Liver (tissue), 9 donors: ENCODE measurements around the gene TIMM22. TPM values are rescaled to one million over a fixed set of nuclear protein-coding genes. Genes with fewer than 3 reads are reported as not detected.

Source experiments
- DNase-seq: peaks from one replicate; pipeline ENCODE4 v3.0.0-alpha.2; 2017; ENCODE audit warnings: low spot score
- H3K27ac ChIP-seq, 2 donors: one replicate each; pipeline ENCODE4 v1.7.0; 2013; ENCODE audit warnings: inconsistent platforms in 2 of 2, low read length in 2 of 2, control low read depth in 1 of 2, low read depth in 1 of 2, mild to moderate bottlenecking in 1 of 2
- H3K27me3 ChIP-seq, 4 donors: one replicate each; pipeline versions ENCODE4 v1.6.1 to v1.7.0; 2013; ENCODE audit warnings: low read length in 3 of 4, inconsistent platforms in 1 of 4, mild to moderate bottlenecking in 1 of 4, moderate library complexity in 1 of 4; ENCODE audit not compliant: control insufficient read depth in 4 of 4, insufficient read depth in 4 of 4
- H3K36me3 ChIP-seq, 4 donors: one replicate each; pipeline versions ENCODE4 v1.6.1 to v1.7.0; 2013; ENCODE audit warnings: low read length in 3 of 4, mild to moderate bottlenecking in 3 of 4, low read depth in 1 of 4, moderate library complexity in 1 of 4; ENCODE audit not compliant: control insufficient read depth in 4 of 4, insufficient read depth in 3 of 4
- H3K4me1 ChIP-seq, 4 donors: one replicate each; pipeline versions ENCODE4 v1.6.1 to v1.7.0; 2013; ENCODE audit warnings: low read length in 3 of 4, mild to moderate bottlenecking in 3 of 4, moderate library complexity in 1 of 4; ENCODE audit not compliant: control insufficient read depth in 4 of 4, insufficient read depth in 4 of 4
- H3K4me3 ChIP-seq, 3 donors: one replicate each; pipeline versions ENCODE4 v1.6.1 to v1.7.0; 2013; ENCODE audit warnings: low read length in 3 of 3, control low read depth in 1 of 3, low read depth in 1 of 3, mild to moderate bottlenecking in 1 of 3
- H3K9ac ChIP-seq, 2 donors: one replicate each; pipeline ENCODE4 v1.7.0; 2013; ENCODE audit warnings: low read length in 2 of 2, mild to moderate bottlenecking in 2 of 2, moderate library complexity in 2 of 2, control low read depth in 1 of 2, low read depth in 1 of 2
- H3K9me3 ChIP-seq, 4 donors: one replicate each; pipeline versions ENCODE4 v1.6.1 to v1.7.0; 2013; ENCODE audit warnings: low read length in 3 of 4; ENCODE audit not compliant: control insufficient read depth in 4 of 4
- ATF3 ChIP-seq: IDR thresholded peaks from 2 replicates; pipeline ENCODE4 v1.6.1; 2016; ENCODE audit warnings: antibody characterized with exemption
- CTCF ChIP-seq: fragments of 150-350 bp; IDR thresholded peaks from 2 replicates; pipeline ENCODE4 v1.5.1; 2017; ENCODE audit warnings: improper control_type of control experiment, low read depth, low read length; ENCODE audit not compliant: missing input control
- EGR1 ChIP-seq, 2 donors: IDR thresholded peaks; 2 replicates each; pipeline ENCODE4 v1.6.1; 2016 to 2018; ENCODE audit warnings: antibody characterized with exemption in 2 of 2, low read depth in 2 of 2
- FOXA1 ChIP-seq: IDR thresholded peaks from 2 replicates; pipeline ENCODE4 v1.6.1; 2016; ENCODE audit warnings: antibody characterized with exemption
- HNF4A ChIP-seq, 2 donors: conservative IDR thresholded peaks; 2 replicates each; pipeline ENCODE4 v1.6.1; 2016; ENCODE audit warnings: antibody characterized with exemption in 2 of 2, mild to moderate bottlenecking in 2 of 2
- MAX ChIP-seq: IDR thresholded peaks from 2 replicates; pipeline ENCODE4 v1.6.1; 2016; ENCODE audit warnings: antibody characterized with exemption
- NR2F2 ChIP-seq: IDR thresholded peaks from 2 replicates; pipeline ENCODE4 v1.6.1; 2016; ENCODE audit warnings: antibody characterized with exemption
- RAD21 ChIP-seq, 2 donors: IDR thresholded peaks; 2 replicates each; pipeline ENCODE4 v1.6.1; 2016; ENCODE audit warnings: antibody characterized with exemption in 2 of 2, mild to moderate bottlenecking in 2 of 2
- SP1 ChIP-seq: IDR thresholded peaks from 2 replicates; pipeline ENCODE4 v1.6.1; 2018; ENCODE audit warnings: antibody characterized with exemption, mild to moderate bottlenecking
- ZBTB33 ChIP-seq: IDR thresholded peaks from 2 replicates; pipeline ENCODE4 v1.6.1; 2016; ENCODE audit warnings: antibody characterized with exemption
- WGBS: extraction: QIAGEN DNeasy Blood & Tissue Kit; methylation state at CpG from one replicate; pipeline ENCODE4 v1.1.7; 2013; 5-methylcytosine and 5-hydroxymethylcytosine counted together
- polyA plus RNA-seq, 2 donors: library from polyadenylated mRNA; stranded (reverse) in 1 of 2; unstranded in 1 of 2; fragments of 200-250 nt in 1 of 2; fragments of >200 nt in 1 of 2; fragmentation: Nextera tagmentation in 1 of 2; extraction: Ambion mirVana in 1 of 2; gene quantifications; one replicate each; pipeline versions ENCODE4 v1.2.1 to v1.2.3, GENCODE V29; 2013 to 2015
- total RNA-seq, 2 donors: library from RNA; depleted of rRNA; stranded (reverse); fragments of >200 nt; gene quantifications; one replicate each; pipeline ENCODE4 v1.2.3, GENCODE V29; 2014
- donor health status: healthy.
- donor health status: healthy.
- donor health status: healthy.
- donor health status: healthy.
- donor health status: healthy.

The TIMM22 gene
- total and polyA plus RNA-seq, 4 donors: 4.4 to 5.0 (median 4.6) TPM

- TF ChIP-seq FOXA1 (no peak), ATF3 (no peak), NR2F2 (no peak), ZBTB33 (no peak), MAX (no peak), HNF4A (conservative IDR thresholded peaks at IDR 0.05) (no peak), SP1 (no peak), RAD21 (IDR thresholded peaks at IDR 0.05) (no peak)
- Histone ChIP-seq H3K36me3 (no peaks in the 10 kb centered on the region), H3K9me3 (no peaks in the 10 kb centered on the region), H3K4me1 (peaks cover 0 to 15% (median 9%) of the 10 kb centered on the region in 4 donors), H3K27me3 (no peaks in the 10 kb centered on the region), H3K4me3 (no peak overlapping the region), H3K27ac (no peak overlapping the region), H3K9ac (no peak overlapping the region)
- WGBS: 84% methylated on average over 3 of the region's 3 CpGs
- no peak for DNase-seq
These were observed 13.0 kb upstream of the TIMM22 start for GRCh38 chr17:983921-984320.

- no peaks in the 10 kb centered on the region for H3K36me3 ChIP-seq
- 91% methylated on average over 6 of the region's 6 CpGs for WGBS
These were observed 10.5 kb upstream of the TIMM22 start for GRCh38 chr17:986322-986929.

More at GRCh38 chr17:986322-986929, 10.5 kb upstream of the TIMM22 start:
- Histone ChIP-seq H3K4me3 (no peak overlapping the region), H3K9me3 (no peaks in the 10 kb centered on the region), H3K4me1 (peaks cover 0 to under 1% (median under 1%) of the 10 kb centered on the region in 4 donors), H3K9ac (no peak overlapping the region), H3K27me3 (no peaks in the 10 kb centered on the region), H3K27ac (no peak overlapping the region)
- DNase-seq: no peak
- TF ChIP-seq MAX: no peak
- TF ChIP-seq CTCF: no peak
- TF ChIP-seq EGR1 (IDR thresholded peaks at IDR 0.05; ENCODE audit: low read depth in 2 of 2): no peak
